ENCODE measurements around the gene FPR3. TPM values are rescaled to one million over a fixed set of nuclear protein-coding genes. Genes with fewer than 3 reads are reported as not detected.
"Not testable (repeated sequence)": the region's sequence is repeated elsewhere in the genome, so short reads cannot be mapped to it uniquely, and the experiment has no call there.

The FPR3 gene
- total RNA-seq, 1 donor from 2014 or later: 4.2 TPM

GRCh38 chr19:51802775-51803174 lies 7.8 kb downstream of the FPR3 start:
- peaks cover 12% of the 10 kb centered on the region for H3K4me1 ChIP-seq
- no peaks in the 10 kb centered on the region for H3K27me3 ChIP-seq
- H3K36me3 ChIP-seq: no peaks in the 10 kb centered on the region
- no peaks in the 10 kb centered on the region for H3K9me3 ChIP-seq
- no peak for TF ChIP-seq POLR2A (IDR thresholded peaks at IDR 0.05)
- TF ChIP-seq, protein P1, sequence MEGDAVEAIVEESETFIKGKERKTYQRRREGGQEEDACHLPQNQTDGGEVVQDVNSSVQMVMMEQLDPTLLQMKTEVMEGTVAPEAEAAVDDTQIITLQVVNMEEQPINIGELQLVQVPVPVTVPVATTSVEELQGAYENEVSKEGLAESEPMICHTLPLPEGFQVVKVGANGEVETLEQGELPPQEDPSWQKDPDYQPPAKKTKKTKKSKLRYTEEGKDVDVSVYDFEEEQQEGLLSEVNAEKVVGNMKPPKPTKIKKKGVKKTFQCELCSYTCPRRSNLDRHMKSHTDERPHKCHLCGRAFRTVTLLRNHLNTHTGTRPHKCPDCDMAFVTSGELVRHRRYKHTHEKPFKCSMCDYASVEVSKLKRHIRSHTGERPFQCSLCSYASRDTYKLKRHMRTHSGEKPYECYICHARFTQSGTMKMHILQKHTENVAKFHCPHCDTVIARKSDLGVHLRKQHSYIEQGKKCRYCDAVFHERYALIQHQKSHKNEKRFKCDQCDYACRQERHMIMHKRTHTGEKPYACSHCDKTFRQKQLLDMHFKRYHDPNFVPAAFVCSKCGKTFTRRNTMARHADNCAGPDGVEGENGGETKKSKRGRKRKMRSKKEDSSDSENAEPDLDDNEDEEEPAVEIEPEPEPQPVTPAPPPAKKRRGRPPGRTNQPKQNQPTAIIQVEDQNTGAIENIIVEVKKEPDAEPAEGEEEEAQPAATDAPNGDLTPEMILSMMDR (IDR thresholded peaks at IDR 0.05): no peak
- TF ChIP-seq POLR2AphosphoS5 (IDR thresholded peaks at IDR 0.05; ENCODE audit: insufficient read depth in 1 of 2, low read depth in 1 of 2): no peak
- H3K27ac ChIP-seq: no peak overlapping the region
- H3K4me3 ChIP-seq: no peak overlapping the region
- DNase-seq (ENCODE audit: extremely low spot score in 2 of 2): no peak
- intact Hi-C loops (cut with DNase I): no loop called here

GRCh38 chr19:51803519-51803918 lies 8.6 kb downstream of the FPR3 start:
- DNase-seq (ENCODE audit: extremely low spot score in 2 of 2): no peak
- peaks cover 12% of the 10 kb centered on the region for H3K4me1 ChIP-seq
- no peak overlapping the region for H3K4me3 ChIP-seq
- TF ChIP-seq POLR2AphosphoS5 (IDR thresholded peaks at IDR 0.05; ENCODE audit: insufficient read depth in 1 of 2, low read depth in 1 of 2) (no peak), POLR2A (IDR thresholded peaks at IDR 0.05) (no peak)
- TF ChIP-seq, protein P1 (IDR thresholded peaks at IDR 0.05): no peak
- no peak overlapping the region for H3K27ac ChIP-seq
- intact Hi-C loops (cut with DNase I): no loop called here
- no peaks in the 10 kb centered on the region for H3K27me3 ChIP-seq
- H3K9me3 ChIP-seq: no peaks in the 10 kb centered on the region
- H3K36me3 ChIP-seq: no peaks in the 10 kb centered on the region

- no peak for TF ChIP-seq POLR2A (IDR thresholded peaks at IDR 0.05)
- no peak for TF ChIP-seq POLR2AphosphoS5 (IDR thresholded peaks at IDR 0.05; ENCODE audit: insufficient read depth in 1 of 2, low read depth in 1 of 2)
- TF ChIP-seq, protein P1 (IDR thresholded peaks at IDR 0.05): no peak
- Histone ChIP-seq H3K4me3 (no peak overlapping the region), H3K27ac (no peak overlapping the region), H3K27me3 (no peaks in the 10 kb centered on the region), H3K36me3 (no peaks in the 10 kb centered on the region), H3K4me1 (peaks cover 10% of the 10 kb centered on the region), H3K9me3 (no peaks in the 10 kb centered on the region)
- no peak for DNase-seq (ENCODE audit: extremely low spot score in 2 of 2)
- intact Hi-C loops (cut with DNase I): no loop called here
Measured at GRCh38 chr19:51803967-51804366, 9.0 kb downstream of the FPR3 start.

DNA sequence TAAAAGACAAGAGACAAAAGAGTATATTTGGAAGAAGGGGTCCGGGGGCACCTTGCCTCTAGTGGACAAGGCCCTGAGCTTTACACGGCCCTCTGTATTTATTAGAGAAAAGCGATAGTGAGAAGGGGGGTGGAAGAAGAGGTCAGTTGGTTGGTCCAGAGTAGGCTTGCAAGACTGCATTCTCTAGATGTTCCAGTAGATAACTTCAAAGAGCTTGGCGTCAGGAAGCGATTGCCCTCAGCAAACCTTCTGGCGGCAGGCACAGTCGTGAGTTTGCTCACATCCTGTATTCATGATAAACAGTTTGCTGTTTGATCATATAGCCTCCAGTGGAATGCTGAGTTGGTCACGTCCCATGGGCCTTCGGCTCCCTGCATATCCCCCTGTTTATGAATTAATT lies 9.8 kb downstream of the FPR3 start:
- intact Hi-C loops (cut with DNase I); H3K27ac ChIP-seq; DNase-seq (ENCODE audit: extremely low spot score in 2 of 2): not testable (repeated sequence)

GRCh38 chr19:51805396-51805795 lies 10.4 kb downstream of the FPR3 start:
- H3K4me1 ChIP-seq; H3K27ac ChIP-seq; H3K27me3 ChIP-seq; DNase-seq (ENCODE audit: extremely low spot score in 2 of 2); intact Hi-C loops (cut with DNase I); H3K4me3 ChIP-seq; H3K9me3 ChIP-seq; H3K36me3 ChIP-seq: not testable (repeated sequence)

More for the DNA sequence above, 9.8 kb downstream of the FPR3 start:
- H3K27me3 ChIP-seq, H3K36me3 ChIP-seq, H3K4me1 ChIP-seq, H3K9me3 ChIP-seq, H3K4me3 ChIP-seq: not testable (repeated sequence)

- intact Hi-C loops (cut with DNase I); DNase-seq (ENCODE audit: extremely low spot score in 2 of 2); H3K9me3 ChIP-seq; H3K36me3 ChIP-seq; H3K27me3 ChIP-seq; H3K4me1 ChIP-seq; H3K4me3 ChIP-seq; H3K27ac ChIP-seq: not testable (repeated sequence)
Measured at GRCh38 chr19:51806571-51806970, 11.6 kb downstream of the FPR3 start.

- no peaks in the 10 kb centered on the region for H3K36me3 ChIP-seq
- intact Hi-C loops (cut with DNase I): no loop called here
- H3K27ac ChIP-seq: no peak overlapping the region
- no peak for DNase-seq (ENCODE audit: extremely low spot score in 2 of 2)
- H3K4me3 ChIP-seq: no peak overlapping the region
- H3K9me3 ChIP-seq: no peaks in the 10 kb centered on the region
- no peaks in the 10 kb centered on the region for H3K27me3 ChIP-seq
- H3K4me1 ChIP-seq: peaks cover 9% of the 10 kb centered on the region
- TF ChIP-seq POLR2A (IDR thresholded peaks at IDR 0.05) (no peak), POLR2AphosphoS5 (IDR thresholded peaks at IDR 0.05; ENCODE audit: insufficient read depth in 1 of 2, low read depth in 1 of 2) (no peak)
- TF ChIP-seq, protein P1 (IDR thresholded peaks at IDR 0.05): no peak
Measured at GRCh38 chr19:51807111-51807701, 12.2 kb downstream of the FPR3 start.
